ENCODE measurements around the gene DAW1.
"Not testable (repeated sequence)": the region's sequence is repeated elsewhere in the genome, so short reads cannot be mapped to it uniquely, and the experiment has no call there.

The DAW1 gene

GRCh38 chr2:227914362-227914761, 42.9 kb downstream of the DAW1 start:
- DNase-seq (no peak), ATAC-seq (no peak)

- ATAC-seq = no peak
- no peak for DNase-seq
Measured at GRCh38 chr2:227921648-227922047, 50.2 kb downstream of the DAW1 start.

GRCh38 chr2:227932001-227932400, 60.6 kb downstream of the DAW1 start:
- no peak for ATAC-seq
- DNase-seq = no peak

GRCh38 chr2:227932403-227932802, 61.0 kb downstream of the DAW1 start:
- DNase-seq = no peak
- ATAC-seq = no peak

GRCh38 chr2:227933884-227934283, 62.5 kb downstream of the DAW1 start:
- no peak for DNase-seq
- no peak for ATAC-seq

GRCh38 chr2:227936249-227936648, 64.8 kb downstream of the DAW1 start:
- not testable (repeated sequence) for ATAC-seq, DNase-seq

- no peak for ATAC-seq
- no peak for DNase-seq
Measured at GRCh38 chr2:227939271-227940027, 68.0 kb downstream of the DAW1 start.

GRCh38 chr2:227942021-227942420, 70.6 kb downstream of the DAW1 start:
- ATAC-seq (no peak), DNase-seq (no peak)

GRCh38 chr2:227942965-227943364, 71.5 kb downstream of the DAW1 start:
- no peak for ATAC-seq
- no peak for DNase-seq

- ATAC-seq = no peak
- DNase-seq = no peak
Measured at GRCh38 chr2:227960317-227960716, 88.9 kb downstream of the DAW1 start.

GRCh38 chr2:227971619-227972230, 100.3 kb downstream of the DAW1 start:
- ATAC-seq = no peak
- no peak for DNase-seq

- DNase-seq (no peak), ATAC-seq (no peak)
Measured at GRCh38 chr2:227973241-227973640, 101.8 kb downstream of the DAW1 start.

All from stimulated activated naive CD8-positive, alpha-beta T cell treated with anti-CD3 and anti-CD28 coated beads, Interleukin-15, Interleukin-2, amounts not matched to agents 100 U/mL and 50 U/mL, for 24 hours (primary cell).